Neural cell (in vitro differentiated cells): Measurements from ENCODE around the gene ZBTB7C.

Experiments
- EP300 ChIP-seq: fragments of 450-650 bp; conservative IDR thresholded peaks from 2 replicates; pipeline ENCODE4 v1.6.1; 2014; ENCODE audit warnings: antibody characterized with exemption, mild to moderate bottlenecking, moderate library complexity; ENCODE audit not compliant: poor library complexity, severe bottlenecking
- EZH2 ChIP-seq: fragments of 200-600, 300-800 bp; shearing (Covaris generic), sonication (generic); IDR thresholded peaks from 2 replicates; pipeline ENCODE4 v1.6.1; 2014; ENCODE audit warnings: antibody characterized with exemption, low read length, borderline replicate concordance, mild to moderate bottlenecking; ENCODE audit not compliant: insufficient read depth, poor library complexity, severe bottlenecking
- MXI1 ChIP-seq: fragments of 450-650 bp; conservative IDR thresholded peaks from 2 replicates; pipeline ENCODE4 v1.6.1; 2014; ENCODE audit warnings: antibody characterized with exemption, mild to moderate bottlenecking; ENCODE audit not compliant: poor library complexity, severe bottlenecking
- POLR2AphosphoS5 ChIP-seq: IDR thresholded peaks from 2 replicates; pipeline ENCODE4 v1.6.1; 2012
- RAD21 ChIP-seq: fragments of 450-650 bp; conservative IDR thresholded peaks from 2 replicates; pipeline ENCODE4 v1.6.1; 2014; ENCODE audit warnings: antibody characterized with exemption, mild to moderate bottlenecking, moderate library complexity
- SMC3 ChIP-seq: fragments of 450-650 bp; conservative IDR thresholded peaks from 2 replicates; pipeline ENCODE4 v1.6.1; 2014; ENCODE audit warnings: antibody characterized with exemption, mild to moderate bottlenecking, moderate library complexity; ENCODE audit not compliant: poor library complexity
- TF ChIP-seq, protein P1 (sequence below): fragments of 450-650 bp; IDR thresholded peaks from 2 replicates; pipeline ENCODE4 v1.5.1; 2014; ENCODE audit warnings: antibody characterized with exemption, mild to moderate bottlenecking, moderate library complexity; ENCODE audit not compliant: poor library complexity, severe bottlenecking
- TF ChIP-seq, protein P2 (sequence below): IDR thresholded peaks from 2 replicates; pipeline ENCODE4 v1.6.1; 2012; ENCODE audit warnings: borderline replicate concordance

DNA sequence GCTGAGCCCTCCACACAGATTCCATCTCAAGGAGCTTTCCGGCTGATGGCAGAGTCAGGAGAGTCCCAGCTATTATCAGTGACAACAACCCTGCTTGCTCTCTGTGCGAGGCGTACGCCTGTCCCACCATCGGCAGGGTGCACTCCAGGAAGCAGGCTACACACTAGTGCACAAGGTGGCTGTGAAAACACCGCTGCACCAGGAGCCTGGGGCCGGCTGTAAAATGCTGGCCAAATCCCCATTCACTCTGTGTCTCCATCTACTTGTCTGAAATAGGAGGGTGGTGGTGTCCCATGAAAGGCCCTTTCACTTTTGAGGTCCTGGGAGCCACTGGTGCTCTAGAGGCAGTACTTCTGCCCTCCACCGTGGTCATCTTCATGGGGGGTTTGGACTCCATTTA lies 295.5 kb downstream of the ZBTB7C start:
- TF ChIP-seq, protein P1, sequence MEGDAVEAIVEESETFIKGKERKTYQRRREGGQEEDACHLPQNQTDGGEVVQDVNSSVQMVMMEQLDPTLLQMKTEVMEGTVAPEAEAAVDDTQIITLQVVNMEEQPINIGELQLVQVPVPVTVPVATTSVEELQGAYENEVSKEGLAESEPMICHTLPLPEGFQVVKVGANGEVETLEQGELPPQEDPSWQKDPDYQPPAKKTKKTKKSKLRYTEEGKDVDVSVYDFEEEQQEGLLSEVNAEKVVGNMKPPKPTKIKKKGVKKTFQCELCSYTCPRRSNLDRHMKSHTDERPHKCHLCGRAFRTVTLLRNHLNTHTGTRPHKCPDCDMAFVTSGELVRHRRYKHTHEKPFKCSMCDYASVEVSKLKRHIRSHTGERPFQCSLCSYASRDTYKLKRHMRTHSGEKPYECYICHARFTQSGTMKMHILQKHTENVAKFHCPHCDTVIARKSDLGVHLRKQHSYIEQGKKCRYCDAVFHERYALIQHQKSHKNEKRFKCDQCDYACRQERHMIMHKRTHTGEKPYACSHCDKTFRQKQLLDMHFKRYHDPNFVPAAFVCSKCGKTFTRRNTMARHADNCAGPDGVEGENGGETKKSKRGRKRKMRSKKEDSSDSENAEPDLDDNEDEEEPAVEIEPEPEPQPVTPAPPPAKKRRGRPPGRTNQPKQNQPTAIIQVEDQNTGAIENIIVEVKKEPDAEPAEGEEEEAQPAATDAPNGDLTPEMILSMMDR: no peak
- TF ChIP-seq EP300 (no peak), EZH2 (no peak), POLR2AphosphoS5 (no peak), RAD21 (no peak), SMC3 (no peak), MXI1 (no peak)
- TF ChIP-seq, protein P2, sequence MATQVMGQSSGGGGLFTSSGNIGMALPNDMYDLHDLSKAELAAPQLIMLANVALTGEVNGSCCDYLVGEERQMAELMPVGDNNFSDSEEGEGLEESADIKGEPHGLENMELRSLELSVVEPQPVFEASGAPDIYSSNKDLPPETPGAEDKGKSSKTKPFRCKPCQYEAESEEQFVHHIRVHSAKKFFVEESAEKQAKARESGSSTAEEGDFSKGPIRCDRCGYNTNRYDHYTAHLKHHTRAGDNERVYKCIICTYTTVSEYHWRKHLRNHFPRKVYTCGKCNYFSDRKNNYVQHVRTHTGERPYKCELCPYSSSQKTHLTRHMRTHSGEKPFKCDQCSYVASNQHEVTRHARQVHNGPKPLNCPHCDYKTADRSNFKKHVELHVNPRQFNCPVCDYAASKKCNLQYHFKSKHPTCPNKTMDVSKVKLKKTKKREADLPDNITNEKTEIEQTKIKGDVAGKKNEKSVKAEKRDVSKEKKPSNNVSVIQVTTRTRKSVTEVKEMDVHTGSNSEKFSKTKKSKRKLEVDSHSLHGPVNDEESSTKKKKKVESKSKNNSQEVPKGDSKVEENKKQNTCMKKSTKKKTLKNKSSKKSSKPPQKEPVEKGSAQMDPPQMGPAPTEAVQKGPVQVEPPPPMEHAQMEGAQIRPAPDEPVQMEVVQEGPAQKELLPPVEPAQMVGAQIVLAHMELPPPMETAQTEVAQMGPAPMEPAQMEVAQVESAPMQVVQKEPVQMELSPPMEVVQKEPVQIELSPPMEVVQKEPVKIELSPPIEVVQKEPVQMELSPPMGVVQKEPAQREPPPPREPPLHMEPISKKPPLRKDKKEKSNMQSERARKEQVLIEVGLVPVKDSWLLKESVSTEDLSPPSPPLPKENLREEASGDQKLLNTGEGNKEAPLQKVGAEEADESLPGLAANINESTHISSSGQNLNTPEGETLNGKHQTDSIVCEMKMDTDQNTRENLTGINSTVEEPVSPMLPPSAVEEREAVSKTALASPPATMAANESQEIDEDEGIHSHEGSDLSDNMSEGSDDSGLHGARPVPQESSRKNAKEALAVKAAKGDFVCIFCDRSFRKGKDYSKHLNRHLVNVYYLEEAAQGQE: no peak
